Astrocyte of the cerebellum (primary cell): ENCODE results near the gene LDLRAD2.
"Not testable (repeated sequence)": the region's sequence is repeated elsewhere in the genome, so short reads cannot be mapped to it uniquely, and the experiment has no call there.

Source experiments
- DNase-seq: peaks from one replicate; pipeline ENCODE4 v3.0.0-alpha.2; 2011; ENCODE audit warnings: low read depth
- H3K4me3 ChIP-seq: 2 replicates; pipeline ENCODE4 v1.5.1; 2011; ENCODE audit warnings: mild to moderate bottlenecking, low read depth, low read length, moderate library complexity
- CTCF ChIP-seq: IDR thresholded peaks from 2 replicates; pipeline ENCODE4 v1.5.1; 2012; ENCODE audit warnings: low read length, low read depth, moderate library complexity, mild to moderate bottlenecking; ENCODE audit errors: missing control alignments
- in situ Hi-C: cut with HindIII; loops from 2 replicates; pipeline ENCODE4 v1.10.0; 2017; ENCODE audit warnings: low sequenced_read_pairs

Gene LDLRAD2

GRCh38 chr1:21824926-21825325 is 12.9 kb downstream of the LDLRAD2 start:
- no peak overlapping the region for H3K4me3 ChIP-seq
- in situ Hi-C loops, result no loop called here
- TF ChIP-seq CTCF, result no peak
- no peak for DNase-seq

GRCh38 chr1:21825393-21825792 is 13.3 kb downstream of the LDLRAD2 start:
- in situ Hi-C loops, result no loop called here
- no peak overlapping the region for H3K4me3 ChIP-seq
- no peak for TF ChIP-seq CTCF
- no peak for DNase-seq

- H3K4me3 ChIP-seq, in situ Hi-C loops, DNase-seq: not testable (repeated sequence)
Observed at GRCh38 chr1:21826694-21827093, 14.6 kb downstream of the LDLRAD2 start.

GRCh38 chr1:21827141-21827679 is 15.1 kb downstream of the LDLRAD2 start:
- no peak for DNase-seq
- no peak for TF ChIP-seq CTCF
- no peak overlapping the region for H3K4me3 ChIP-seq
- in situ Hi-C loops, result no loop called here

GRCh38 chr1:21828075-21828474 is 16.0 kb downstream of the LDLRAD2 start:
- in situ Hi-C loops, result no loop called here
- TF ChIP-seq CTCF, result no peak
- no peak overlapping the region for H3K4me3 ChIP-seq
- DNase-seq, result no peak

- TF ChIP-seq CTCF, result no peak
- DNase-seq, result no peak
- in situ Hi-C loops, result no loop called here
- no peak overlapping the region for H3K4me3 ChIP-seq
Observed at GRCh38 chr1:21828506-21829210, 16.6 kb downstream of the LDLRAD2 start.

- TF ChIP-seq CTCF, result no peak
- no peak for DNase-seq
- H3K4me3 ChIP-seq, result no peak overlapping the region
- in situ Hi-C loops, result no loop called here
Observed at GRCh38 chr1:21829294-21829693, 17.2 kb downstream of the LDLRAD2 start.
